HG03045 (cell line): ENCODE data around the gene INPP5D.
"Not testable (repeated sequence)": the region's sequence is repeated elsewhere in the genome, so short reads cannot be mapped to it uniquely, and the experiment has no call there.

Experiments used
- ATAC-seq: cut with Tn5 transposase; IDR thresholded peaks from one replicate; pipeline ENCODE4 v1.9.1; 2021; ENCODE audit warnings: mild to moderate bottlenecking, moderate library complexity; ENCODE audit not compliant: unreplicated experiment

Gene INPP5D

GRCh38 chr2:233052517-233052916 lies 7.6 kb upstream of the INPP5D start:
- ATAC-seq: not testable (repeated sequence)

- no peak for ATAC-seq
These were observed 6.0 kb upstream of the INPP5D start for GRCh38 chr2:233053928-233054784.

- no peak for ATAC-seq
These were observed 4.8 kb upstream of the INPP5D start for GRCh38 chr2:233055362-233055761.

GRCh38 chr2:233056961-233057605 lies 3.1 kb upstream of the INPP5D start:
- no peak for ATAC-seq

GRCh38 chr2:233058717-233059546 lies 1.2 kb upstream of the INPP5D start:
- no peak for ATAC-seq

GRCh38 chr2:233059547-233059796 lies 670 bp upstream of the INPP5D start:
- no peak for ATAC-seq

- ATAC-seq: peak; percentile 1
These were observed 398 bp downstream of the INPP5D start for GRCh38 chr2:233060501-233060979.

- peak; percentile 11 for ATAC-seq
These were observed 943 bp downstream of the INPP5D start for GRCh38 chr2:233060980-233061590.

GRCh38 chr2:233061591-233062450 lies 1.7 kb downstream of the INPP5D start:
- peak; percentile 33 for ATAC-seq

GRCh38 chr2:233062451-233062850 lies 2.3 kb downstream of the INPP5D start:
- ATAC-seq: no peak

GRCh38 chr2:233062946-233063268 lies 2.8 kb downstream of the INPP5D start:
- no peak for ATAC-seq

GRCh38 chr2:233063269-233063975 lies 3.3 kb downstream of the INPP5D start:
- peak; percentile 47 for ATAC-seq

GRCh38 chr2:233063976-233064411 lies 3.9 kb downstream of the INPP5D start:
- ATAC-seq: no peak

GRCh38 chr2:233064530-233065199 lies 4.5 kb downstream of the INPP5D start:
- no peak for ATAC-seq

GRCh38 chr2:233065200-233065589 lies 5.1 kb downstream of the INPP5D start:
- ATAC-seq: not testable (repeated sequence)

GRCh38 chr2:233065954-233066470 lies 5.9 kb downstream of the INPP5D start:
- ATAC-seq: no peak

GRCh38 chr2:233068762-233069418 lies 8.7 kb downstream of the INPP5D start:
- no peak for ATAC-seq

- no peak for ATAC-seq
These were observed 12.7 kb downstream of the INPP5D start for GRCh38 chr2:233072838-233073237.
